ENCODE results near the gene ZNF607. TPM values are rescaled to one million over a fixed set of nuclear protein-coding genes. Genes with fewer than 3 reads are reported as not detected.
"Not testable (repeated sequence)": the region's sequence is repeated elsewhere in the genome, so short reads cannot be mapped to it uniquely, and the experiment has no call there.

Gene ZNF607
- 1.9 and 2.4 TPM in 2 replicates for total RNA-seq (2014; rRNA removed)
- percentile 41 among the genes with signal in this experiment for Bru-seq, nascent RNA
- BruChase-seq, experiment 1, labeled RNA remaining after a 6-hour chase: percentile 55 among the genes with signal in this experiment
- BruChase-seq, experiment 2, labeled RNA remaining after a 2-hour chase: percentile 63 among the genes with signal in this experiment
- long read RNA-seq, full-length matches to known transcripts: 2 of 11 reads
- long read RNA-seq, partial matches to known transcripts: 1 of 11 reads
- long read RNA-seq, other reads (novel, unspliced or antisense): 8 of 11 reads

GRCh38 chr19:37719111-37719926 is at the start of gene ZNF607:
Gene ZNF607 (minus strand): TSS chr19:37719761. CDS start chr19:37711618, 8,143 bp downstream.
- intact Hi-C loops (cut with micrococcal nuclease): no loop called here
- peak; percentile 81 for ATAC-seq

DNA sequence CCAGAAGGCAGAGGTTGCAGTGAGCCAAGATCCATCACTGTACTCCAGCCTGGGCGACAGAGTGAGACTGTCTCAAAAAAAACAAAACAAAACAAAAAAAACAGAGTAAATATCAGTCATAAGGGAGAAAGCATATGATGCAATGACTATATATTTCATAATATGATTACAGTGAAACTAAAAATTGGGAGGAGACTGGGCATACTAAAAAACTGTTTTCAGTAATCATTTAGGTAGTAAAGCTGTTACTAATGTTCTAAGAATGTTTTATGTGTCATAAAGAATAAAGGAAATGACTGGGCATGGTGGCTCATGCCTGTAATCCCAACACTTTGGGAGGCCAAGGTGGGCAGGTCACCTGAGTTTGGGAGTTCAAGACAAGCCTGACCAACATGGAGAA is 43.9 kb upstream of the ZNF607 start:
- Histone ChIP-seq H3K4me1 (ENCODE audit: insufficient read depth, low read length) (no peaks in the 10 kb centered on the region), H3K27me3 (ENCODE audit: low read length) (no peaks in the 10 kb centered on the region), H3F3A (ENCODE audit: low read length, unreplicated experiment) (no peaks in the 10 kb centered on the region), H3K27ac (ENCODE audit: low read length) (no peak overlapping the region), H3K4me3 (ENCODE audit: low read length) (no peak overlapping the region), H4K20me1 (ENCODE audit: low read length) (no peaks in the 10 kb centered on the region), H2AFZ (ENCODE audit: low read length) (no peak overlapping the region), H3K9me3 (ENCODE audit: low read length) (no peaks in the 10 kb centered on the region), H3K79me2 (ENCODE audit: low read length) (no peaks in the 10 kb centered on the region), H3K36me3 (ENCODE audit: low read depth, low read length) (no peaks in the 10 kb centered on the region), H3K4me2 (ENCODE audit: low read length) (no peak overlapping the region), H3K9ac (ENCODE audit: low read length) (no peak overlapping the region), H3K9me2 (replicated peaks; ENCODE audit: low read length) (no peaks in the 10 kb centered on the region)
- TF ChIP-seq EZH2 (IDR thresholded peaks at IDR 0.05; ENCODE audit: low read length, unreplicated experiment): no peak
- no peak for TF ChIP-seq EZH2phosphoT487 (IDR thresholded peaks at IDR 0.05; ENCODE audit: borderline replicate concordance, low read length)
- TF ChIP-seq CTCF (conservative IDR thresholded peaks at IDR 0.05; ENCODE audit: low read depth, low read length): no peak
- ChIA-PET CTCF (no interaction called here), POLR2A (ENCODE audit: unreplicated experiment) (no interaction called here)
- ATAC-seq (no peak), DNase-seq (peak; percentile 35)
- BruUV-seq (replicated peaks): no TSS peak
- intact Hi-C loops (cut with micrococcal nuclease): no loop called here

More at GRCh38 chr19:37719111-37719926, at the start of gene ZNF607:
- Histone ChIP-seq H3K9me2 (replicated peaks; ENCODE audit: low read length) (no peaks in the 10 kb centered on the region), H3K9ac (ENCODE audit: low read length) (peak within 1 kb of the TSS; percentile 71), H4K20me1 (ENCODE audit: low read length) (no peaks in the 10 kb centered on the region), H3K4me1 (ENCODE audit: insufficient read depth, low read length) (no peaks in the 10 kb centered on the region), H3K9me3 (ENCODE audit: low read length) (0 out of 2 replicates have a peak, but pooled peaks cover 4% of the 10 kb centered on the region), H3F3A (ENCODE audit: low read length, unreplicated experiment) (no peaks in the 10 kb centered on the region), H3K27me3 (ENCODE audit: low read length) (no peaks in the 10 kb centered on the region), H3K4me2 (ENCODE audit: low read length) (peak within 1 kb of the TSS; percentile 82), H3K36me3 (ENCODE audit: low read depth, low read length) (peaks cover 5% of the 10 kb centered on the region; the same call in 1 of the 2 replicates), H2AFZ (ENCODE audit: low read length) (peak within 1 kb of the TSS; percentile 90), H3K79me2 (ENCODE audit: low read length) (no peaks in the 10 kb centered on the region), H3K27ac (ENCODE audit: low read length) (no peak within 1 kb of the TSS), H3K4me3 (ENCODE audit: low read length) (peak within 1 kb of the TSS; percentile 73)
- TSS peak; percentile 56 for BruUV-seq (replicated peaks)
- peak; percentile 81 for DNase-seq
- TF ChIP-seq EZH2 (IDR thresholded peaks at IDR 0.05; ENCODE audit: low read length, unreplicated experiment): no peak
- peak; percentile 50 for TF ChIP-seq CTCF (conservative IDR thresholded peaks at IDR 0.05; ENCODE audit: low read depth, low read length)
- ChIA-PET POLR2A (ENCODE audit: unreplicated experiment) (no interaction called here), CTCF (no interaction called here)

DNA sequence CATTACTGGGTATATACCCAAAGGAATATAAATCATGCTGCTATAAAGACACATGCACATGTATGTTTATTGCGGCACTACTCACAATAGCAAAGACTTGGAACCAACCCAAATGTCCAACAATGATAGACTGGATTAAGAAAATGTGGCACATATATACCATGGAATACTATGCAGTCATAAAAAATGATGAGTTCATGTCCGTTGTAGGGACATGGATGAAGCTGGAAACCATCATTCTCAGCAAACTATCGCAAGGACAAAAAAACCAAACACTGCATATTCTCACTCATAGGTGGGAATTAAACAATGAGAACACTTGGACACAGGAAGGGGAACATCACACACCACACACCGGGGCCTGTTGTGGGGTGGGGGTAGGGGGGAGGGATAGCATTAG is 38.1 kb upstream of the ZNF607 start:
- H3K4me1 ChIP-seq (ENCODE audit: insufficient read depth, low read length); H3K9me2 ChIP-seq (replicated peaks; ENCODE audit: low read length); BruUV-seq (replicated peaks); DNase-seq; intact Hi-C loops (cut with micrococcal nuclease); CTCF ChIA-PET; H2AFZ ChIP-seq (ENCODE audit: low read length); H3K9ac ChIP-seq (ENCODE audit: low read length); H3K4me3 ChIP-seq (ENCODE audit: low read length); H3K27ac ChIP-seq (ENCODE audit: low read length); ATAC-seq; POLR2A ChIA-PET (ENCODE audit: unreplicated experiment); H3K79me2 ChIP-seq (ENCODE audit: low read length); H3F3A ChIP-seq (ENCODE audit: low read length, unreplicated experiment); H4K20me1 ChIP-seq (ENCODE audit: low read length); H3K27me3 ChIP-seq (ENCODE audit: low read length); H3K4me2 ChIP-seq (ENCODE audit: low read length); H3K36me3 ChIP-seq (ENCODE audit: low read depth, low read length); H3K9me3 ChIP-seq (ENCODE audit: low read length): not testable (repeated sequence)
